Fibroblast of mammary gland (primary cell): Measurements from ENCODE around the gene PINK1.
A peak's percentile ranks its signal among the peaks of the same experiment; 100 is the strongest.

Source experiments
- DNase-seq: peaks from one replicate; pipeline ENCODE4 v3.0.0-alpha.2; 2010; ENCODE audit warnings: low read depth
- H3K4me3 ChIP-seq: 2 replicates; pipeline ENCODE4 v1.5.1; 2011; ENCODE audit warnings: low read depth, mild to moderate bottlenecking, low read length, moderate library complexity; ENCODE audit not compliant: control insufficient read depth
- CTCF ChIP-seq: conservative IDR thresholded peaks from 2 replicates; pipeline ENCODE4 v1.5.1; 2011; ENCODE audit warnings: low read depth, low read length, inconsistent platforms; ENCODE audit not compliant: control insufficient read depth, insufficient read depth

The PINK1 gene

GRCh38 chr1:20626098-20626427 is 7.2 kb upstream of the PINK1 start:
- no peak overlapping the region for H3K4me3 ChIP-seq
- no peak for DNase-seq
- TF ChIP-seq CTCF, result no peak

GRCh38 chr1:20626524-20626923 is 6.7 kb upstream of the PINK1 start:
- no peak for TF ChIP-seq CTCF
- no peak overlapping the region for H3K4me3 ChIP-seq
- no peak for DNase-seq

- no peak overlapping the region for H3K4me3 ChIP-seq
- TF ChIP-seq CTCF, result no peak
- DNase-seq, result no peak
Observed at GRCh38 chr1:20630729-20631128, 2.5 kb upstream of the PINK1 start.

GRCh38 chr1:20632386-20632785 is 872 bp upstream of the PINK1 start:
- DNase-seq, result no peak
- TF ChIP-seq CTCF, result no peak
- H3K4me3 ChIP-seq, result no peak overlapping the region

GRCh38 chr1:20634065-20634593 is 871 bp downstream of the PINK1 start:
- peak overlapping the region; percentile 73 for H3K4me3 ChIP-seq
- no peak for TF ChIP-seq CTCF
- DNase-seq, result no peak

- DNase-seq, result peak; percentile 58
- peak overlapping the region; percentile 73 for H3K4me3 ChIP-seq
- TF ChIP-seq CTCF, result no peak
Observed at GRCh38 chr1:20634594-20635084, 1.4 kb downstream of the PINK1 start.
